MCF 10A (cell line): ENCODE measurements around the gene KANK2. TPM values are rescaled to one million over a fixed set of nuclear protein-coding genes. Genes with fewer than 3 reads are reported as not detected.

Experiments
- BruUV-seq: library from RNA; stranded (reverse); fragments of 400-500 nt; replicated peaks from 2 replicates; lab custom pipeline; 2021; lab: Mats Ljungman, UMichigan
- CTCF ChIA-PET: fragments of 300-600 bp; sonication (Branson Sonifier 250); formaldehyde crosslinking; extraction: SDS; loops from one replicate; lab custom pipeline; 2021; ENCODE audit warnings: antibody characterized with exemption, inconsistent platforms; lab: Yijun Ruan, JAX
- POLR2A ChIA-PET: fragments of 300-600, 350-650 bp; sonication (Branson Sonifier 250); formaldehyde crosslinking; extraction: SDS; loops from one replicate; lab custom pipeline; 2020; ENCODE audit warnings: antibody characterized with exemption, inconsistent platforms; lab: Yijun Ruan, JAX
- DNase-seq: peaks from one replicate; pipeline ENCODE4 v3.0.0-alpha.2; 2018; ENCODE audit not compliant: unreplicated experiment
- H3K27ac Mint-ChIP-seq: one replicate; pipeline ENCODE4 v1.8.0; 2022; ENCODE audit warnings: mild to moderate bottlenecking, low read depth, mixed read lengths; ENCODE audit not compliant: unreplicated experiment
- H3K27me3 Mint-ChIP-seq: one replicate; pipeline ENCODE4 v1.8.0; 2022; ENCODE audit warnings: mixed read lengths; ENCODE audit not compliant: insufficient read depth, unreplicated experiment
- H3K36me3 Mint-ChIP-seq: one replicate; pipeline ENCODE4 v1.8.0; 2022; ENCODE audit warnings: mild to moderate bottlenecking, moderate library complexity, mixed read lengths; ENCODE audit not compliant: insufficient read depth, unreplicated experiment
- H3K4me1 Mint-ChIP-seq: one replicate; pipeline ENCODE4 v1.8.0; 2022; ENCODE audit warnings: mixed read lengths; ENCODE audit not compliant: insufficient read depth, unreplicated experiment
- H3K4me3 Mint-ChIP-seq: one replicate; pipeline ENCODE4 v1.8.0; 2022; ENCODE audit warnings: mild to moderate bottlenecking, moderate library complexity, mixed read lengths; ENCODE audit not compliant: unreplicated experiment
- H3K9me3 Mint-ChIP-seq: one replicate; pipeline ENCODE4 v1.8.0; 2022; ENCODE audit warnings: mixed read lengths; ENCODE audit not compliant: unreplicated experiment
- CTCF ChIP-seq: fragments of 200-600 bp; IDR thresholded peaks from one replicate; pipeline ENCODE4 v1.8.0; 2022; ENCODE audit warnings: antibody characterized with exemption, mild to moderate bottlenecking; ENCODE audit not compliant: unreplicated experiment
- intact Hi-C: fragments of 100-400 bp; cut with micrococcal nuclease; formaldehyde crosslinking; loops from 2 replicates; pipeline ENCODE4 v1.14.1; 2022
- total RNA-seq: library from RNA; stranded (reverse); gene quantifications from 2 replicates; pipeline ENCODE4 v1.2.3, GENCODE V29; 2022

KANK2 gene
- total RNA-seq, 1 experiment from 2014 or later: 29.2 TPM

- Mint-ChIP-seq H3K27ac (no peak overlapping the region), H3K36me3 (peaks cover 11% of the 10 kb centered on the region), H3K27me3 (no peaks in the 10 kb centered on the region), H3K4me3 (no peak overlapping the region), H3K9me3 (no peaks in the 10 kb centered on the region), H3K4me1 (no peaks in the 10 kb centered on the region)
- ChIA-PET CTCF (interaction anchor here (0.5 to 1.0 kb wide), 4 partner anchors 13 to 184 kb away, joined by 3 to 4 read pairs (median 3); no protein-coding TSS in a partner anchor), POLR2A (no interaction called here)
- TF ChIP-seq CTCF: no peak
- intact Hi-C loops: no loop called here
- no TSS peak for BruUV-seq
- DNase-seq: no peak
These were observed 39.3 kb upstream of the KANK2 start for GRCh38 chr19:11236324-11237301.

DNA sequence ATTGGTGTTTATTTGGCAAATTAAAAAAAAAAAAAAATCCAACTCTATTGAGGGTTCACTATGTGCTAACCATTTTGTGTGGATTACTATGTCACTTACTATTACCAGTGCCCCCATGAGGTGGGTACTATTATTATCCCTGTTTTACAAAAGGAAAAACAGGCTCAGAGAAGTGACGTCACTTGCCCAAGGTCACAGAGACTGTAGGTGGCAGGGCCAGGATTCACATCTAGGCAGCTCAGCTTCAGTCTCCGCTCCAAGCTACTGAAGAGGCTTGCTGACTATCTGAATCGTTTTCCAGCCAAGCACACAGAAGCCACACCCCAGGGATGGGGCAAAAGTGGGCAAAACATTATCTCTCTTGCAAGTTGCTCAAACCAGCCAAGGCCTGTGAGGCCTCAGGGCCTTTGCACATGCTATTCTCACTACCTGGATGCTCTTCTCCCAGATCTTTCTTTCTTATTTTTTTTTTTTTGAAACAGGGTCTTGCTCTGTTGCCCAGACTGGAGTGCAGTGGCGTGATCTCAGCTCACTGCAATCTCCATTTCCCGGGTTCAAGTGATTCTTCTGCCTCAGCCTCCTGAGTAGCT, 37.2 kb upstream of the KANK2 start:
- no peak for DNase-seq

GRCh38 chr19:11233073-11233472, 35.7 kb upstream of the KANK2 start:
- Mint-ChIP-seq H3K4me3 (no peak overlapping the region), H3K36me3 (no peaks in the 10 kb centered on the region), H3K9me3 (no peaks in the 10 kb centered on the region), H3K4me1 (no peaks in the 10 kb centered on the region), H3K27ac (no peak overlapping the region), H3K27me3 (no peaks in the 10 kb centered on the region)
- CTCF ChIA-PET: no interaction called here
- POLR2A ChIA-PET: no interaction called here
- BruUV-seq: no TSS peak
- intact Hi-C loops: no loop called here
- TF ChIP-seq CTCF: no peak
- no peak for DNase-seq

More for the DNA sequence above, 37.2 kb upstream of the KANK2 start:
- Mint-ChIP-seq H3K36me3 (no peaks in the 10 kb centered on the region), H3K27me3 (no peaks in the 10 kb centered on the region), H3K27ac (no peak overlapping the region), H3K4me1 (no peaks in the 10 kb centered on the region), H3K4me3 (no peak overlapping the region), H3K9me3 (no peaks in the 10 kb centered on the region)
- ChIA-PET POLR2A (no interaction called here), CTCF (no interaction called here)
- TF ChIP-seq CTCF: no peak
- BruUV-seq: no TSS peak
- intact Hi-C loops: no loop called here

- no peak for DNase-seq
- intact Hi-C loops: no loop called here
- ChIA-PET POLR2A (no interaction called here), CTCF (no interaction called here)
- Mint-ChIP-seq H3K27ac (no peak overlapping the region), H3K4me3 (no peak overlapping the region), H3K4me1 (no peaks in the 10 kb centered on the region), H3K36me3 (no peaks in the 10 kb centered on the region), H3K27me3 (no peaks in the 10 kb centered on the region), H3K9me3 (no peaks in the 10 kb centered on the region)
- TF ChIP-seq CTCF: no peak
- BruUV-seq: no TSS peak
These were observed 35.2 kb upstream of the KANK2 start for GRCh38 chr19:11232555-11232954.
